ENCODE data around the gene GEMIN4.

DNA sequence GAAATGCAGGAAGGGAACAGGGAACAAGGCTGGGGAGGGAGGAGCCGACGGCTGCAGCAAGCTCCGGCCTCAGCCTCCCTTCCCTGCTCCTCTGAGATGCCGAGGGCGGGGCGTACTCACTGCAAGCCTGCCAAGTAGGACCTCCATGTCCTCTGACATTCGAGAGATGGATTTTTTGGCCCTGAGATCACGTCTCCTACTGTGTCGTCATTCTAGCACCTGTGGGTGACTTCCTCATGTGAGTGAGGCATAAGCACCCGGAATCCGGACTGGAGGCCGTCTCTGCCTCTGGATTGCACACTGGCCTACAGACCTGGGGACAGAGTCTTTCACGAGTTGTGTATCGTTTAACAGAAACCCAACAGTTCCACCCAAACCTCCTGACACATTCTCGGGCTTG, 44.5 kb upstream of the GEMIN4 start:
- TF ChIP-seq, protein P1, sequence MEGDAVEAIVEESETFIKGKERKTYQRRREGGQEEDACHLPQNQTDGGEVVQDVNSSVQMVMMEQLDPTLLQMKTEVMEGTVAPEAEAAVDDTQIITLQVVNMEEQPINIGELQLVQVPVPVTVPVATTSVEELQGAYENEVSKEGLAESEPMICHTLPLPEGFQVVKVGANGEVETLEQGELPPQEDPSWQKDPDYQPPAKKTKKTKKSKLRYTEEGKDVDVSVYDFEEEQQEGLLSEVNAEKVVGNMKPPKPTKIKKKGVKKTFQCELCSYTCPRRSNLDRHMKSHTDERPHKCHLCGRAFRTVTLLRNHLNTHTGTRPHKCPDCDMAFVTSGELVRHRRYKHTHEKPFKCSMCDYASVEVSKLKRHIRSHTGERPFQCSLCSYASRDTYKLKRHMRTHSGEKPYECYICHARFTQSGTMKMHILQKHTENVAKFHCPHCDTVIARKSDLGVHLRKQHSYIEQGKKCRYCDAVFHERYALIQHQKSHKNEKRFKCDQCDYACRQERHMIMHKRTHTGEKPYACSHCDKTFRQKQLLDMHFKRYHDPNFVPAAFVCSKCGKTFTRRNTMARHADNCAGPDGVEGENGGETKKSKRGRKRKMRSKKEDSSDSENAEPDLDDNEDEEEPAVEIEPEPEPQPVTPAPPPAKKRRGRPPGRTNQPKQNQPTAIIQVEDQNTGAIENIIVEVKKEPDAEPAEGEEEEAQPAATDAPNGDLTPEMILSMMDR (IDR thresholded peaks at IDR 0.05; ENCODE audit: borderline replicate concordance, extremely low read depth, low read length, poor library complexity, severe bottlenecking), result no peak
- no peak for TF ChIP-seq EZH2 (IDR thresholded peaks at IDR 0.05; ENCODE audit: borderline replicate concordance, low read depth, low read length, severe bottlenecking)
